ENCODE data around the gene GSG1L. TPM values are rescaled to one million over a fixed set of nuclear protein-coding genes. Genes with fewer than 3 reads are reported as not detected.

Gene GSG1L
- total RNA-seq, 1 donor from 2014 or later = not detected

DNA sequence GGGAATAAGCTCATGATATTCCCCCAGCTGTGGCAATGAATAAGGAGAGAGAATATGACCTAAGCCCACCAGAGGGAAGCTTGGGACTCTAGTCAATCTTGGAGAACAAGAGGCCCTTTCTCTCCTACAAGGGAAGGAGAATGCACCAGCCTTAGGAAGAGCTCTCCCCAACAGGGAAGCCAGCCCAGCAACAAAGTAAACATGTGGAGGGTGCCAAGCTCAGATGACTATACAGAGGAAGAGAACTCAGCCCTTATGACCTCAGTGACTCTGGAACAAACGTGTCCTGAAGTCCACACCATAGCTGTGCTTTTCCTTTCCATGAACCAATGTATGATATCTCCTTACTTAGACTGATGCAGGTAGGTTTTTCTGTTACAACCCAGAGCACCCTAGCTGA lies 219.7 kb downstream of the GSG1L start:
- H3K4me3 ChIP-seq (ENCODE audit: low read depth, low read length) = no peak overlapping the region
- no peak for DNase-seq (ENCODE audit: low read depth)
- TF ChIP-seq, protein P1, sequence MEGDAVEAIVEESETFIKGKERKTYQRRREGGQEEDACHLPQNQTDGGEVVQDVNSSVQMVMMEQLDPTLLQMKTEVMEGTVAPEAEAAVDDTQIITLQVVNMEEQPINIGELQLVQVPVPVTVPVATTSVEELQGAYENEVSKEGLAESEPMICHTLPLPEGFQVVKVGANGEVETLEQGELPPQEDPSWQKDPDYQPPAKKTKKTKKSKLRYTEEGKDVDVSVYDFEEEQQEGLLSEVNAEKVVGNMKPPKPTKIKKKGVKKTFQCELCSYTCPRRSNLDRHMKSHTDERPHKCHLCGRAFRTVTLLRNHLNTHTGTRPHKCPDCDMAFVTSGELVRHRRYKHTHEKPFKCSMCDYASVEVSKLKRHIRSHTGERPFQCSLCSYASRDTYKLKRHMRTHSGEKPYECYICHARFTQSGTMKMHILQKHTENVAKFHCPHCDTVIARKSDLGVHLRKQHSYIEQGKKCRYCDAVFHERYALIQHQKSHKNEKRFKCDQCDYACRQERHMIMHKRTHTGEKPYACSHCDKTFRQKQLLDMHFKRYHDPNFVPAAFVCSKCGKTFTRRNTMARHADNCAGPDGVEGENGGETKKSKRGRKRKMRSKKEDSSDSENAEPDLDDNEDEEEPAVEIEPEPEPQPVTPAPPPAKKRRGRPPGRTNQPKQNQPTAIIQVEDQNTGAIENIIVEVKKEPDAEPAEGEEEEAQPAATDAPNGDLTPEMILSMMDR (conservative IDR thresholded peaks at IDR 0.05; ENCODE audit: low read depth, low read length) = no peak

DNA sequence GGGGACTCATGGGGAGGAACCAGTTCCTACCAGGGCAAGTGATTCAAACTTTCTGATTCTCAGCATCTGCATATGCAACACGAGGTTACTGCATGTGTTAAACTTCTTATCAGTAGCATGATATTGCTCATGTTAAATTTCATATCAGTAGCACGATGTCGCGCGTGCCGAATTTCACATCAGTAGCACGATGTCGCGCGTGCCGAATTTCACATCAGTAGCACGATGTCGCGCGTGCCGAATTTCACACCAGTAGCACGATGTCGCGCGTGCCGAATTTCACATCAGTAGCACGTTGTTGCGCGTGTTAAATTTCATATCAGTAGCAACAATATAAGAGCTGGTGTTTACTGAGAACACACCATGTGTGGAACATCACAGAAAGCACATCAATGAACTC lies 221.6 kb downstream of the GSG1L start:
- DNase-seq (ENCODE audit: low read depth) = no peak
- TF ChIP-seq, protein P1 (conservative IDR thresholded peaks at IDR 0.05; ENCODE audit: low read depth, low read length) = no peak
- no peak overlapping the region for H3K4me3 ChIP-seq (ENCODE audit: low read depth, low read length)

DNA sequence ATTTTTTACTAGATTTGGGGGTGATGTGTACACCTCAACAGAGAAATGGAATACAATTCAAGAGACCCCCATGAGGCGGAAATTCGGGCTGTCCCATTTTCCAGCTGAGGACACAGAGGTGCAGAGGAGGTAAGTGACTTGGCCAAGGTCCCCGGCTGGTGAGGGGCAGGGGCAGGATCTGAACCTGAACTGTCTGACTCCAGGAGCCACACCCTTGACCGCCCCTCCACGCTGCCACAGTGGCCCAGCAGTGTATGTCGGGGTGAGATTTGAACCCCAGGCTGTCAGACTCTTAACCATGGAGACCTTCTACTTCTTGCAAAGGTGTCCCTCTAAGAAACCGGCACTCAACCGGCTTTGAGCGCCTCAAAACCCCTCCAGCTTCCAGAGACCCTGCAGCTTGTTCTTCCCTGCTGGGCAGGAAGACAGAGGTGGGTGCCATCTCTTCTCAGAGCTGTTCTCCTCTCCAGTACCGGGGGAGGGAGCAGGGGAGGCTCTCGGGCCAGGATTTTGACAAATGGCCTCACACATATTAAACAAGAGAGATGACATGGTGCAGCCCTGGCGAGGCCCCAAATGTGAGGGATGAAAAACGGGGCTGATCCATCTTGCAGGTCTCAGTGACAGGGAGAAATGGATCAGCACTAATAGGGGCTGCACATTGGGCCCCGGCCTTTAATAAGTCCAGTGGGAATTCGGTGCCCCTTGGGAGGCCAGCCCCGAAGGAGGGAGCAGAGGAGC lies 222.3 kb downstream of the GSG1L start:
- H3K4me3 ChIP-seq (ENCODE audit: low read depth, low read length) = no peak overlapping the region
- TF ChIP-seq, protein P1 (conservative IDR thresholded peaks at IDR 0.05; ENCODE audit: low read depth, low read length) = no peak
- DNase-seq (ENCODE audit: low read depth) = no peak

DNA sequence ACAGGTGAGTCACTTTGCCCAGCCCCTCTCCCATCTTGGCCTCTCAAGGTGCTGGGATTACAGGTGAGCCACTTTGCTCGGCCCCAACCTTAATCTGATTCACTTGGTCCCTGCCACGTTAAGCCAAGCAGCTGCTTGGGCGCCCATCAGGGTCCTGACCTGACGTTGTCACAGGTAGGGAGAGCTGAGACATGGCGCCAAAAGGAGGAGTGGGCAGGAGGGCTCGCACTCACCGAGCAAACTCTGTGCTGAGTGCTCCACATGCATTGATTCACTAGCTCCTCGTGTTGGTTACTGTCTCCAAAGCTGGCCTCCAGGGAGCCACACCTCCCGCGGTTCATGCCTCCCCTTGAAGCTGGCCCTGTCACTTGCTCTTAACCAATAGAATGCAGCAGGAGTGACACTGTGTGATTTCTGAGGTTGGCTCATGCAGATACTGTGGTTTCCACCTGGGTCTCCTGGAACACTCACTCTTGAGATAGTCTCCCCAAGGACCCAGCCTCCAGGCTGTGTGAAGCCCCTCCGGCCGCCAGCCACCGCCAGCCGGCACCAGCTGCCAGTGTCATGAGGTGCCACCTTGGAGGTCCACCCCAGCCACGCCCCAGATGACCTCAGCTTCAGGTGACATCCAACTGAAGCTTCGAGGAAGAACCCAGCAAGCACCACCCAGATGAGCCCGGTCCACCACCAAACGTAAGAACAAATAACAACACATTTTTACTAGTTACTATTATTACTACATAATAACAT lies 223.0 kb downstream of the GSG1L start:
- TF ChIP-seq, protein P1 (conservative IDR thresholded peaks at IDR 0.05; ENCODE audit: low read depth, low read length) = no peak
- no peak for DNase-seq (ENCODE audit: low read depth)
- H3K4me3 ChIP-seq (ENCODE audit: low read depth, low read length) = no peak overlapping the region

DNA sequence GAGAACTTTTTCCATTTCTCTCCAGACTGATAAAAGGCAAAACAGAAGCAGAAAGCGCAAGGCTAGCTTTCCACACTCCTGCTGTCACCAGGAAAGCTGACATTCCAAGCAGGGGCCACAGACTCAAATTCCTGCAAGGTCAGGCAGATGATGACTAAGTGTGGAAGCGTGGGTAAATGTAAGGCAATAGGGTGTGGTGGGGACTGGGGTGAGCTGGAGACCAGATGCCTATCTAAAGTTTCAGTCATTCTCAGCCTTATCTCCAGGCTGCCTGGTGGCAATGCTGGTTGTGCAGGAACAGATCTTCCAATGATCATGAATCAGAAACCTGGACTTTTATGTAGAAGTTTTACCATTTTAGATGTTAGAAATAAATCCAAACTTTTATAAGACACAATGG lies 224.1 kb downstream of the GSG1L start:
- TF ChIP-seq, protein P1 (conservative IDR thresholded peaks at IDR 0.05; ENCODE audit: low read depth, low read length) = no peak
- DNase-seq (ENCODE audit: low read depth) = no peak
- H3K4me3 ChIP-seq (ENCODE audit: low read depth, low read length) = no peak overlapping the region

DNA sequence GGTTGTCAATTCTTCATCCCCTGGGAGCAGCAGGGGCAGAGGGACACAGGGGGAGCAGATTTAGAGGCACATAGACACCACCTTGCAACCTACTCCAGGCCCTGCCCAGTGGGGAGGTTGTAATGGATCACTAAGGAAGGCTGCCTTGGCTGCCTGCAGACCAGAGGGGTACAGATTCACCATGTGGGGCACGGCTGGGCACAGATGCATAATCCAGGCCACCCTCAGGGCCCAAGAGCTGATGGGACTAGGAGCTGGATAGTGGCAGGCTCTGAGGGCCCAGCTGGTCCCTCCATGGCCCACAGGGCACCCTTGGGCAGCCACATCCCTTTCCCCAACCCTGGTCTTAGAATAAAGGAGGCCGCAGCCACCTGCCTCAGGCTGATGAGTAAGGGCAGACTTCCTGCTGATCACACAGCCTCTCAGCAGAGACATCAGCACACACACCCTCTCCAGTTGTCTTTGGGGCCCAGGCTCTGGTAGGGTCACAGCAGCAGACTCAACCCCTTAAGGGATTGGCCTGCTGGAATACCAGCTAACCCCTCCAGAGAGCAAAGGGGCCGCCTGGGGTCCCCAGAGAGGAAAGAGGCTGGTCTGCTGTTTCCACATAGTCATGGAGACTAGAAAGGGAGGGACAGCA lies 224.9 kb downstream of the GSG1L start:
- TF ChIP-seq, protein P1 (conservative IDR thresholded peaks at IDR 0.05; ENCODE audit: low read depth, low read length) = no peak
- no peak overlapping the region for H3K4me3 ChIP-seq (ENCODE audit: low read depth, low read length)
- DNase-seq (ENCODE audit: low read depth) = no peak

Measured in epithelial cell of proximal tubule (primary cell).